Stomach (tissue), 9 donors: Measurements from ENCODE around the gene SOX15. TPM values are rescaled to one million over a fixed set of nuclear protein-coding genes. Genes with fewer than 3 reads are reported as not detected.

Experiments
- DNase-seq, 2 donors: peaks; one replicate each; pipeline versions ENCODE4 v3.0.0 to v3.0.0-alpha.2; 2013 to 2019
- H3K27ac ChIP-seq, 5 donors: fragments of 200-600 bp in 4 of 5; sonication (generic) in 4 of 5; one replicate each; pipeline ENCODE4 v1.5.1; 2013 to 2019; ENCODE audit warnings: mild to moderate bottlenecking in 1 of 5, moderate library complexity in 1 of 5
- H3K27me3 ChIP-seq, 3 donors: fragments of 200-600 bp; sonication (generic); one replicate each; pipeline ENCODE4 v1.5.1; 2017 to 2019; ENCODE audit warnings: mixed run types in 1 of 3
- H3K36me3 ChIP-seq, 4 donors: fragments of 200-600 bp; sonication (generic); 1 replicate in 3 of 4; 2 replicates in 1 of 4; pipeline ENCODE4 v1.5.1; 2016 to 2019
- H3K4me1 ChIP-seq, 4 donors: fragments of 200-600 bp; sonication (generic); one replicate each; pipeline ENCODE4 v1.5.1; 2016 to 2019
- H3K4me3 ChIP-seq, 4 donors: fragments of 200-600 bp; sonication (generic) in 3 of 4; one replicate each; pipeline ENCODE4 v1.5.1; 2016 to 2019; ENCODE audit warnings: mild to moderate bottlenecking in 1 of 4
- H3K9me3 ChIP-seq, 4 donors: fragments of 200-600 bp; sonication (generic); one replicate each; pipeline ENCODE4 v1.5.1; 2016 to 2019
- CTCF ChIP-seq, 7 experiments: fragments of 450-650 bp in 4 of 7; fragments of 200-600 bp in 3 of 7; sonication (generic) in 3 of 7; IDR thresholded peaks; one replicate each; pipeline ENCODE4 v1.5.1; 2016 to 2019; ENCODE audit warnings: antibody characterized with exemption in 7 of 7, control low read depth in 2 of 7, mild to moderate bottlenecking in 1 of 7
- EP300 ChIP-seq: sonication (generic); formaldehyde crosslinking; IDR thresholded peaks from one replicate; pipeline ENCODE4 v1.6.1; 2017; ENCODE audit warnings: antibody characterized with exemption
- POLR2A ChIP-seq, 4 donors: fragments of 450-650 bp; IDR thresholded peaks; one replicate each; pipeline ENCODE4 v1.6.1; 2016; ENCODE audit warnings: antibody characterized with exemption in 4 of 4, control low read depth in 2 of 4, mild to moderate bottlenecking in 1 of 4, moderate library complexity in 1 of 4
- POLR2AphosphoS5 ChIP-seq, 3 donors: sonication (generic); formaldehyde crosslinking; IDR thresholded peaks; one replicate each; pipeline ENCODE4 v1.6.1; 2016; ENCODE audit warnings: antibody characterized with exemption in 3 of 3
- WGBS, 5 donors: extraction: QIAGEN DNeasy Blood & Tissue Kit in 3 of 5; methylation state at CpG; one replicate each; pipeline versions ENCODE4 v1.1.5 to v1.1.7; 2013 to 2018; 5-methylcytosine and 5-hydroxymethylcytosine counted together
- intact Hi-C: fragments of 100-400 bp; cut with DNase I; formaldehyde crosslinking; loops from one replicate; pipeline ENCODE4 v1.15.1; 2023; ENCODE audit warnings: low total_unique reads
- polyA plus RNA-seq, 3 donors: library from polyadenylated mRNA; stranded (reverse); fragments of 200-250 nt; gene quantifications; one replicate each; pipeline ENCODE4 v1.2.3, GENCODE V29; 2013
- total RNA-seq, 5 donors: library from RNA; depleted of rRNA; stranded (reverse); fragments of >200 nt; gene quantifications; one replicate each; pipeline versions ENCODE4 v1.1.0 to v1.2.3, GENCODE V29; 2014 to 2016
- donor health status: healthy with polysubstance abuse.
- donor health status: Bipolar disorder and iron deficiency.
- donor health status: healthy.

Gene SOX15
- total and polyA plus RNA-seq, 8 donors = 0.76 to 48.1 (median 1.3) TPM; not detected in 4

- Histone ChIP-seq H3K4me3 (peak overlapping the region; percentile 67 to 99 (median 96)), H3K27me3 (no peaks in the 10 kb centered on the region), H3K36me3 (peaks cover 13 to 18% (median 16%) of the 10 kb centered on the region in 4 donors), H3K4me1 (peaks cover 53 to 81% (median 74%) of the 10 kb centered on the region in 4 donors), H3K9me3 (no peaks in the 10 kb centered on the region), H3K27ac (peak overlapping the region; percentile 93 to 99 (median 97))
- DNase-seq = peak; percentile 70 to 79
- WGBS, 5 donors = 28 to 56% (median 43%) methylated on average over 15 to 18 of the region's 18 CpGs
- peak in 1 of 3 donors; percentile 10 for TF ChIP-seq POLR2AphosphoS5 (IDR thresholded peaks at IDR 0.05)
- no peak for TF ChIP-seq CTCF (IDR thresholded peaks at IDR 0.05)
- intact Hi-C loops = no loop called here
Measured at GRCh38 chr17:7559320-7560171, 30.3 kb downstream of the SOX15 start.

DNA sequence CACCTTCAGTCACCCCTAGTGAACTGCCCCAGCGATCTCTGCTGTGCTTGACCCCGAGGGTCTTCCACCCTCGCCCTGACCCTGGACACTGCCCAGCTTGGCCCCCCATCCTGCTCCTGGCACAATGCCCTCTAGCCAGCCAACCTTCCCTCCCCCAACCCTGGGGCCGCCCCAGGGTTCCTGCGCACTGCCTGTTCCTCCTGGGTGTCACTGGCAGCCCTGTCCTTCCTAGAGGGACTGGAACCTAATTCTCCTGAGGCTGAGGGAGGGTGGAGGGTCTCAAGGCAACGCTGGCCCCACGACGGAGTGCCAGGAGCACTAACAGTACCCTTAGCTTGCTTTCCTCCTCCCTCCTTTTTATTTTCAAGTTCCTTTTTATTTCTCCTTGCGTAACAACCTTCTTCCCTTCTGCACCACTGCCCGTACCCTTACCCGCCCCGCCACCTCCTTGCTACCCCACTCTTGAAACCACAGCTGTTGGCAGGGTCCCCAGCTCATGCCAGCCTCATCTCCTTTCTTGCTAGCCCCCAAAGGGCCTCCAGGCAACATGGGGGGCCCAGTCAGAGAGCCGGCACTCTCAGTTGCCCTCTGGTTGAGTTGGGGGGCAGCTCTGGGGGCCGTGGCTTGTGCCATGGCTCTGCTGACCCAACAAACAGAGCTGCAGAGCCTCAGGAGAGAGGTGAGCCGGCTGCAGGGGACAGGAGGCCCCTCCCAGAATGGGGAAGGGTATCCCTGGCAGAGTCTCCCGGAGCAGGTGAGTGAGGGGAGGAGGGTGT is 31.2 kb downstream of the SOX15 start, which contains the start of gene TNFSF13:
Gene TNFSF13, plus strand, starts transcription at position 207 of the 776 bp plus-strand sequence. Its CDS starts 290 bp downstream, at position 497.
- Histone ChIP-seq H3K4me3 (peak within 1 kb of the TSS; percentile 67 to 99 (median 96)), H3K36me3 (peaks cover 6 to 11% (median 9%) of the 10 kb centered on the region in 4 donors), H3K4me1 (peaks cover 53 to 73% (median 67%) of the 10 kb centered on the region in 4 donors), H3K9me3 (no peaks in the 10 kb centered on the region), H3K27me3 (no peaks in the 10 kb centered on the region), H3K27ac (peak within 1 kb of the TSS; percentile 93 to 99 (median 97))
- peak in 1 of 2 donors; percentile 73 for DNase-seq
- TF ChIP-seq POLR2AphosphoS5 (IDR thresholded peaks at IDR 0.05) (peak in 1 of 3 donors; percentile 50), CTCF (IDR thresholded peaks at IDR 0.05) (no peak)
- intact Hi-C loops = no loop called here
- WGBS, 5 donors = 12 to 18% (median 17%) methylated on average over 15 to 16 of the region's 16 CpGs

DNA sequence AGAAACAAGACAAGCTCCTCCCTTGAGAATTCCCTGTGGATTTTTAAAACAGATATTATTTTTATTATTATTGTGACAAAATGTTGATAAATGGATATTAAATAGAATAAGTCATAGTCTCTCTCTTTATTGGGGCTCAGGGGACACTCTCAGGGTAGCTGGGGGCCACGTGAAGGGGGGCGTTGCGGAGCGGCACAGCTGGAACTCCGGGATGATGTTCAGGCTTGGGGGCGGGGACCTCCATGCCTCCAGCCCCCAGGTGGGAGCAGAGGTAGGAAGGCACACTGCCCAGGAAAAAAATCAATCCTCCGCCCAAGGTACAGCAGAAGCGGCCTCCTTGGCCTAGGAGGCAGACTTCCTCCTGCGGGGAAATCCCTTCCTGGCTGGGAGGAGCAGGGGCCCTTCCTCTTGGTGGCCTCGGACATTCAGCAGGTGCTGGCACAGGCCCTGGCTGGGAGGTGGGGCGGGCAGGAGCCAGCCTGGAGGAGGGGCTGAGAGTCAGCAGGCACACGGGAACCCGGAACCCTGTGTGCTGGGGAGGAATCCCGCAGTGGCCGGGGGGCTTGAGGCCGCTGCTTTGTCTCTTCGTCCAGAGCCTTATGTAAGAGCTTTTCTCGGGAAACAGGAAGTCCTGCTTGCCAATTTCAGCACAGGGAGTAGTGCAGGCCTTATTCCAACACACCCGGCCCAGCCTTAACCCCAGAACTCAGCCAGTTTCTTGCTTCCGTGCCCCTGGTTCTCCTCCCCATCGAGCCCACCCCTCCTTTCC is 31.9 kb downstream of the SOX15 start:
- H3K4me1 ChIP-seq = peaks cover 49 to 69% (median 61%) of the 10 kb centered on the region in 4 donors
- H3K36me3 ChIP-seq = peaks cover 0 to 7% (median 1%) of the 10 kb centered on the region in 4 donors
- DNase-seq = peak; percentile 95 to 96
- H3K27me3 ChIP-seq = no peaks in the 10 kb centered on the region
- peak overlapping the region; percentile 93 to 99 (median 97) for H3K27ac ChIP-seq
- H3K9me3 ChIP-seq = no peaks in the 10 kb centered on the region
- intact Hi-C loops = no loop called here
- peak overlapping the region; percentile 67 to 99 (median 96) for H3K4me3 ChIP-seq
- TF ChIP-seq EP300 (no peak), POLR2A (IDR thresholded peaks at IDR 0.05) (peak in 1 of 4 donors; percentile 77), POLR2AphosphoS5 (IDR thresholded peaks at IDR 0.05) (peak; percentile 74 to 95 (median 90))
- WGBS, 5 donors = 4 to 12% (median 8%) methylated on average over 20 to 21 of the region's 21 CpGs

GRCh38 chr17:7557147-7557764 is 32.6 kb downstream of the SOX15 start:
- Histone ChIP-seq H3K4me1 (peaks cover 42 to 66% (median 54%) of the 10 kb centered on the region in 4 donors), H3K27ac (peak overlapping the region; percentile 93 to 99 (median 97)), H3K27me3 (no peaks in the 10 kb centered on the region), H3K36me3 (peaks cover 0 to 7% (median 1%) of the 10 kb centered on the region in 4 donors), H3K4me3 (peak overlapping the region in 2 of 4 donors; percentile 95 to 99), H3K9me3 (no peaks in the 10 kb centered on the region)
- DNase-seq = peak; percentile 38 to 73
- 21 to 39% (median 26%) methylated on average over 10 to 19 of the region's 19 CpGs for WGBS, 5 donors
- intact Hi-C loops = no loop called here
- no peak for TF ChIP-seq CTCF (IDR thresholded peaks at IDR 0.05)
- TF ChIP-seq POLR2A (IDR thresholded peaks at IDR 0.05) = no peak
- no peak for TF ChIP-seq POLR2AphosphoS5 (IDR thresholded peaks at IDR 0.05)
- TF ChIP-seq EP300 = no peak
